Endothelial cell of umbilical vein (primary cell): ENCODE measurements around the gene PLA2G5. TPM values are rescaled to one million over a fixed set of nuclear protein-coding genes. Genes with fewer than 3 reads are reported as not detected.

Source experiments
- BruUV-seq: library from RNA; stranded (reverse); fragments of 400-500 nt; replicated peaks from 2 replicates; lab custom pipeline; 2021; lab: Mats Ljungman, UMichigan
- CTCF ChIA-PET: fragments of 300-600, 350-600 bp; sonication (Branson Sonifier 250); formaldehyde crosslinking; loops from one replicate; lab custom pipeline; 2021; ENCODE audit warnings: antibody characterized with exemption, inconsistent platforms; lab: Charles Lee
- POLR2A ChIA-PET: fragments of 300-600, 350-600 bp; sonication (Branson Sonifier 250); formaldehyde crosslinking; loops from one replicate; lab custom pipeline; 2021; ENCODE audit warnings: antibody characterized with exemption, inconsistent platforms; lab: Charles Lee
- DNase-seq: peaks from one replicate; pipeline ENCODE4 v3.0.0-alpha.2; 2011; ENCODE audit warnings: low read depth, low spot score
- FAIRE-seq: peaks from 2 replicates; lab custom pipeline; 2011; peaks lifted over from hg19 to GRCh38; lab: Jason Lieb, UNC
- H2AFZ ChIP-seq: 2 replicates; pipeline ENCODE4 v1.6.0; 2012; ENCODE audit warnings: low read depth, low read length, control low read depth, inconsistent platforms
- H3K27ac ChIP-seq: 2 replicates; pipeline ENCODE4 v1.5.1; 2011; ENCODE audit warnings: low read depth, mild to moderate bottlenecking, control low read depth, low read length, moderate library complexity; ENCODE audit not compliant: insufficient read depth
- H3K27me3 ChIP-seq, 2 experiments: 2 replicates each; pipeline versions ENCODE4 v1.6.0 to v1.6.1; 2011; ENCODE audit warnings: low read length in 2 of 2, mixed read lengths in 1 of 2; ENCODE audit not compliant: control insufficient read depth in 2 of 2, insufficient read depth in 2 of 2
- H3K36me3 ChIP-seq, 2 experiments: 2 replicates in 1 of 2; 3 replicates in 1 of 2; pipeline ENCODE4 v1.5.1; 2011; ENCODE audit warnings: low read length in 2 of 2, mild to moderate bottlenecking in 1 of 2, moderate library complexity in 1 of 2; ENCODE audit not compliant: control insufficient read depth in 2 of 2, insufficient read depth in 2 of 2; ENCODE audit errors: extremely low read depth in 1 of 2
- H3K4me1 ChIP-seq: 3 replicates; pipeline ENCODE4 v1.5.1; 2011; ENCODE audit warnings: mild to moderate bottlenecking, low read length; ENCODE audit not compliant: control insufficient read depth, insufficient read depth; ENCODE audit errors: extremely low read depth
- H3K4me2 ChIP-seq: 2 replicates; pipeline ENCODE4 v1.6.1; 2011; ENCODE audit warnings: low read length, control low read depth, mixed read lengths; ENCODE audit not compliant: insufficient read depth
- H3K4me3 ChIP-seq, 3 experiments: fragments of 200-600 bp in 1 of 3; sonication (generic), shearing (Covaris generic) in 1 of 3; replicated peaks in 1 of 3; 2 replicates each; pipeline ENCODE4 v1.5.1; 2011 to 2016; ENCODE audit warnings: control low read depth in 3 of 3, low read length in 3 of 3, mild to moderate bottlenecking in 2 of 3, inconsistent platforms in 1 of 3, low read depth in 1 of 3, moderate library complexity in 1 of 3; ENCODE audit not compliant: insufficient read depth in 1 of 3
- H3K79me2 ChIP-seq: 2 replicates; pipeline ENCODE4 v1.6.0; 2012; ENCODE audit warnings: low read length, inconsistent platforms; ENCODE audit not compliant: control insufficient read depth, insufficient read depth
- H3K9ac ChIP-seq: replicated peaks from 2 replicates; pipeline ENCODE3; 2011; ENCODE audit warnings: low read length, control low read depth; ENCODE audit not compliant: insufficient read depth; ENCODE audit errors: extremely low read depth
- H3K9me1 ChIP-seq: replicated peaks from 3 replicates; pipeline ENCODE4 v1.6.0; 2011; ENCODE audit warnings: mild to moderate bottlenecking, low read length; ENCODE audit not compliant: control insufficient read depth, insufficient read depth; ENCODE audit errors: extremely low read depth
- H3K9me3 ChIP-seq: replicated peaks from 2 replicates; pipeline ENCODE4 v1.5.1; 2012; ENCODE audit warnings: low read length, inconsistent platforms; ENCODE audit not compliant: control insufficient read depth, insufficient read depth
- H4K20me1 ChIP-seq: replicated peaks from 2 replicates; pipeline ENCODE3; 2011; ENCODE audit warnings: mild to moderate bottlenecking, low read length; ENCODE audit not compliant: control insufficient read depth, insufficient read depth; ENCODE audit errors: extremely low read depth
- CTCF ChIP-seq, 2 donors: IDR thresholded peaks; 1 replicate in 1 of 2; 2 replicates in 1 of 2; pipeline ENCODE4 v1.5.1; 2011; ENCODE audit warnings: low read length in 2 of 2, mild to moderate bottlenecking in 2 of 2, moderate library complexity in 2 of 2, control low read depth in 1 of 2, inconsistent platforms in 1 of 2, low read depth in 1 of 2; ENCODE audit not compliant: insufficient read depth in 1 of 2; ENCODE audit errors: extremely low read depth in 1 of 2
- EZH2 ChIP-seq: IDR thresholded peaks from 2 replicates; pipeline ENCODE4 v1.6.1; 2012; ENCODE audit warnings: borderline replicate concordance, low read depth, mild to moderate bottlenecking, moderate library complexity, low read length, inconsistent platforms; ENCODE audit not compliant: severe bottlenecking
- FOS ChIP-seq: IDR thresholded peaks from 2 replicates; pipeline ENCODE4 v1.6.1; 2011; ENCODE audit warnings: mild to moderate bottlenecking, low read length, moderate library complexity, borderline replicate concordance; ENCODE audit not compliant: insufficient read depth
- GATA2 ChIP-seq: IDR thresholded peaks from 2 replicates; pipeline ENCODE4 v1.7.0; 2011; ENCODE audit warnings: low read depth, mild to moderate bottlenecking, moderate library complexity, mixed read lengths, low read length; ENCODE audit not compliant: insufficient read length, insufficient read depth
- JUN ChIP-seq: IDR thresholded peaks from 2 replicates; pipeline ENCODE4 v1.6.1; 2011; ENCODE audit warnings: borderline replicate concordance, low read depth; ENCODE audit not compliant: insufficient read length, insufficient read depth
- MAX ChIP-seq: IDR thresholded peaks from 2 replicates; pipeline ENCODE4 v1.6.1; 2011; ENCODE audit not compliant: insufficient read depth, insufficient read length
- MYC ChIP-seq: IDR thresholded peaks from one replicate; pipeline ENCODE4 v1.6.1; 2011; ENCODE audit warnings: mild to moderate bottlenecking, low read depth, low read length
- POLR2A ChIP-seq: IDR thresholded peaks from 2 replicates; pipeline ENCODE4 v1.6.1; 2012; ENCODE audit warnings: low read depth, mild to moderate bottlenecking, control low read depth, low read length
- POLR2AphosphoS5 ChIP-seq: IDR thresholded peaks from 2 replicates; pipeline ENCODE4 v1.6.1; 2012; ENCODE audit warnings: low read depth, mild to moderate bottlenecking, control low read depth, low read length, moderate library complexity; ENCODE audit not compliant: insufficient read depth
- dilution Hi-C: fragments of 300-500 bp; cut with MboI; formaldehyde crosslinking; loops from one replicate; pipeline ENCODE4 v1.15.0; 2019; ENCODE audit warnings: low sequenced_read_pairs; ENCODE audit not compliant: extremely low pct_ligation_motif_present
- intact Hi-C: fragments of 100-400 bp; cut with micrococcal nuclease; formaldehyde crosslinking; loops from one replicate; pipeline ENCODE4 v1.10.0; 2022
- polyA plus RNA-seq, 4 experiments: library from polyadenylated mRNA; depleted of rRNA in 3 of 4; stranded (reverse) in 3 of 4; unstranded in 1 of 4; fragments of >200 nt; gene quantifications; 2 replicates each; pipeline versions ENCODE4 v1.2.1 to v1.2.3, GENCODE V29; 2011 to 2012; ENCODE audit warnings: missing spikeins in 1 of 4
- total RNA-seq: library from RNA; stranded (reverse); gene quantifications from 2 replicates; pipeline ENCODE4 v1.2.3, GENCODE V29; 2021

PLA2G5 gene
- total and polyA plus RNA-seq, 2 donors (not counting 3 experiments of a cell fraction or from before 2014, with no cell fraction given), result 0.06 TPM; not detected in 1

DNA sequence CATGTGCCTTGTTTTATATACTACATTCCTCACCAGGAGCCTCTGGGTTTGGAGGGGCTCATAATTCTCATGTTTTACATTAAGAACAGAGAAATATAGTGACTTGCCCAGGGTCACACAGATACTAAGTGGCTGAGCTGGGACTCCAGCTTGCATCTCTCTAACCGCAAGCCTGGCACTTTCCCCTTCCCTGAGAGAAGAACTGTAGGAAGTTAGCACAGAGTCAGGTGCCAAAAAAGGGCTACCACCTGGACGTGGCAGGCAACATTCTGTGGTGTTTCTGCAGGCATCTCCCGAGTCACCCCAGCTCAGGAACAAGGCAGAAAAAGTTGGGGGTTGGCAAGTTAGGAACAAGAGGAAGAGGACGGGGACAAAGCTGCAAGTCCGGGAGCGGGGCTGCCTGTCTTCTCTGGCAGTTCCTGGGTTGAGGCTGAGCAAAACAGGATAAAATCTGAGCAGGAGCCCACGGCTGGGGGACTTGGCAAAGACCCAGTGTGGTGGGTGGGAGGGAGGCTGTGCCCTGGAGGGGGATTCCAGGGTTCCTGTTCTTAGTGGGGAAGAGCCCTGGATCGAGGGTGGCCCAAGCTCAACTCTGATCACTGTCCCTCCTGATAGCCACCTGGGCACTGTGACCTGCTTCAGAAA is 9.8 kb downstream of the PLA2G5 start:
- H3K27me3 ChIP-seq, result no peaks in the 10 kb centered on the region
- no peaks in the 10 kb centered on the region for H4K20me1 ChIP-seq
- no peaks in the 10 kb centered on the region for H3K79me2 ChIP-seq
- no peak overlapping the region for H3K4me2 ChIP-seq
- intact Hi-C loops (no loop called here), dilution Hi-C loops (no loop called here)
- H3K27ac ChIP-seq, result no peak overlapping the region
- TF ChIP-seq MAX (no peak), MYC (no peak), POLR2A (no peak), JUN (no peak), EZH2 (no peak), GATA2 (no peak), CTCF (IDR thresholded peaks at IDR 0.05; ENCODE audit: extremely low read depth in 1 of 2, insufficient read depth in 1 of 2, low read depth in 1 of 2, low read length in 2 of 2) (no peak), FOS (no peak), POLR2AphosphoS5 (no peak)
- H3K9me3 ChIP-seq, result no peaks in the 10 kb centered on the region
- no peak overlapping the region for H3K4me3 ChIP-seq
- H3K36me3 ChIP-seq, result no peaks in the 10 kb centered on the region
- ChIA-PET CTCF (interaction anchor here (0.7 kb wide), 1 partner anchor 102 kb away, joined by 3 read pairs; no protein-coding TSS in a partner anchor), POLR2A (no interaction called here)
- H3K4me1 ChIP-seq, result peaks cover 6% of the 10 kb centered on the region
- no peak for FAIRE-seq
- no TSS peak for BruUV-seq
- H2AFZ ChIP-seq, result no peak overlapping the region
- DNase-seq, result no peak
- no peak overlapping the region for H3K9ac ChIP-seq
- no peaks in the 10 kb centered on the region for H3K9me1 ChIP-seq
